ENCODE measurements around the gene CHIA.

The CHIA gene

DNA sequence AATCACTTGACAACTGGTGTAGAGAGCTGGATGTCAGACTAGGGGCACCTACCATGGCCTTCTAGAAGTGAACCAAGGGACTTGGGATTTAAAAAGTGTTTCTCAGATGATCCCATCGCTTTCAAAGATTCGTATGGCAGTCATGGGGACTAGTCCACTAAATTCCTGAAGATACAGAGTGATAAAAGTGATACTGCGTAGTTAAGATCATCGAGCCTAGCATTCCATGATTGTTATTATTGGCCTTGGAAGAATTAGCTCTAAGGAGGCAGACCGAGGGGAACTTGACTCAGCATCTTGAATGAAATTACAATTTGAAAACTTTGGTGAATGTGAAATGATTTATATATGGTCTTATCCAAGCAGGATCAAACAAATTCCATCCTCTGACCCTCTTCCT lies 1.3 kb upstream of the CHIA start:
- Histone ChIP-seq H3K79me2 (no peaks in the 10 kb centered on the region), H3K4me1 (peaks cover 5% of the 10 kb centered on the region), H3K9me3 (ENCODE audit: control insufficient read depth, low read length) (no peaks in the 10 kb centered on the region), H3K27me3 (ENCODE audit: control insufficient read depth, insufficient read depth, low read length) (no peaks in the 10 kb centered on the region), H3K4me2 (ENCODE audit: low read length) (no peak overlapping the region), H3K9ac (no peak overlapping the region), H3K27ac (no peak overlapping the region), H3K4me3 (ENCODE audit: low read depth, low read length) (no peak overlapping the region), H3K36me3 (ENCODE audit: control insufficient read depth, insufficient read depth, low read length) (no peaks in the 10 kb centered on the region), H2AFZ (no peak overlapping the region)
- TF ChIP-seq CTCF (IDR thresholded peaks at IDR 0.05): no peak

DNA sequence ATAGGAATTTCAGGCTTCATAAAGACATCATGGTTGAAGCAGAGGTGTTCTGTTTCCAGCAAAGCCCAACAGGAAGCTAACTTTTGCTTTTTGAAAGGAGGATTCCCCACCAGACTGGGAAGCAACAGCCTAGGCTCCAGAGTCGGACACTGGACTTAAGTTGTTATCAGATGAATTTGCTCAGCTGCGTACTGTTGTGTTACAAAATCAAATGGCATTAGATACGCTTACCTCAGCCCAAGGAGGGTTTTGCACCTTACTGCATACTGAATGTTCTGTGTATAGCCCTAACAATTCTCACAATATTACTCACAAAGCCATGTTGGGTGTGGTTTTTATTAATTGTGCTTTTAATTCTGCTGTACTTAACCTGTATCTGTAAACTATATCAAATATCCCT lies 547 bp upstream of the CHIA start:
- no peak overlapping the region for H3K9ac ChIP-seq
- H3K4me2 ChIP-seq (ENCODE audit: low read length): no peak overlapping the region
- no peaks in the 10 kb centered on the region for H3K27me3 ChIP-seq (ENCODE audit: control insufficient read depth, insufficient read depth, low read length)
- H3K36me3 ChIP-seq (ENCODE audit: control insufficient read depth, insufficient read depth, low read length): no peaks in the 10 kb centered on the region
- H3K79me2 ChIP-seq: no peaks in the 10 kb centered on the region
- no peak overlapping the region for H3K27ac ChIP-seq
- H3K9me3 ChIP-seq (ENCODE audit: control insufficient read depth, low read length): no peaks in the 10 kb centered on the region
- no peak overlapping the region for H3K4me3 ChIP-seq (ENCODE audit: low read depth, low read length)
- H3K4me1 ChIP-seq: peaks cover 5% of the 10 kb centered on the region
- H2AFZ ChIP-seq: no peak overlapping the region
- no peak for TF ChIP-seq CTCF (IDR thresholded peaks at IDR 0.05)

GRCh38 chr1:111294390-111294789 lies 3.7 kb downstream of the CHIA start:
- no peak overlapping the region for H3K4me3 ChIP-seq (ENCODE audit: low read depth, low read length)
- H3K27me3 ChIP-seq (ENCODE audit: control insufficient read depth, insufficient read depth, low read length): no peaks in the 10 kb centered on the region
- no peaks in the 10 kb centered on the region for H3K4me1 ChIP-seq
- no peak overlapping the region for H3K9ac ChIP-seq
- H2AFZ ChIP-seq: no peak overlapping the region
- no peaks in the 10 kb centered on the region for H3K36me3 ChIP-seq (ENCODE audit: control insufficient read depth, insufficient read depth, low read length)
- H3K79me2 ChIP-seq: no peaks in the 10 kb centered on the region
- no peaks in the 10 kb centered on the region for H3K9me3 ChIP-seq (ENCODE audit: control insufficient read depth, low read length)
- no peak overlapping the region for H3K27ac ChIP-seq
- H3K4me2 ChIP-seq (ENCODE audit: low read length): no peak overlapping the region
- no peak for TF ChIP-seq CTCF (IDR thresholded peaks at IDR 0.05)

DNA sequence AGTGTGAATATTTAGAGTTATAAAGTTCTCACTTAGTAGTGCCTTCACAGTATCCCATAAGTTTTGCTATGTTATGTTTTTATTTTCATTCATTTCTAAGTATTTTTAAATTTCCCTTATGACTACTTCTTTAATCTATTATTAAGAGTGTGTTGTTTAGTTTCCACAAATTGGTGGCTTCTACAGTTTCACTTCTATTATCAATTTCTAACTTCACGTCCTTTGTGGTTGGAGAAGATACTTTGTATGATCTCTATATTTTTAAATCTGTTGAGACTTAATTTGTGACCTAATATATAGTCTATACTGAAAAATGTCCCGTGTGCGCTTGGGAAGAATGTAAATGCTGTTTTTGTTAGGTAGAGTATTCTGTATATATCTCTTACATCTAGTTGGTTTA lies 11.7 kb downstream of the CHIA start:
- no peak overlapping the region for H3K4me3 ChIP-seq (ENCODE audit: low read depth, low read length)
- H3K9ac ChIP-seq: no peak overlapping the region
- H3K79me2 ChIP-seq: no peaks in the 10 kb centered on the region
- H3K9me3 ChIP-seq (ENCODE audit: control insufficient read depth, low read length): no peaks in the 10 kb centered on the region
- H2AFZ ChIP-seq: no peak overlapping the region
- no peak overlapping the region for H3K4me2 ChIP-seq (ENCODE audit: low read length)
- H3K36me3 ChIP-seq (ENCODE audit: control insufficient read depth, insufficient read depth, low read length): no peaks in the 10 kb centered on the region
- no peak for TF ChIP-seq CTCF (IDR thresholded peaks at IDR 0.05)
- H3K4me1 ChIP-seq: no peaks in the 10 kb centered on the region
- no peak overlapping the region for H3K27ac ChIP-seq
- H3K27me3 ChIP-seq (ENCODE audit: control insufficient read depth, insufficient read depth, low read length): no peaks in the 10 kb centered on the region

DNA sequence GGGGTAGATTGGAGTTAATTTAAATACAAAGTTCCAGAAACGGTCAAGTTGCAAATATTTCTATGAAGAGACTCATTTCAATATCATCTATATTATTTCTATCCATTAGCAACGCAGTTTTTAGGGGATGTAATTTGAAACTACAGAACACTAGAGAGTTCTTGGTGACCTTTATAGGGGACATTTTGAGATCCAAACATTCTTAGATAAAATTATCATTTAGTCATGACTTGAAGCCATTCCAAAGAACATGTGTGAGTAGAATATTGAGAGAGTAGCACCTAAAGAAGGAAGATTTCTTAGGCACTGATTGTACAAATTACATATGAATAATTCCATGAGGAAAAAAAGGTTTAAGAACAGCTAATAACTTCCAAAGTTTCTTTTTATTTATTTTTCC lies 19.0 kb downstream of the CHIA start:
- Histone ChIP-seq H3K4me1 (no peaks in the 10 kb centered on the region), H3K36me3 (ENCODE audit: control insufficient read depth, insufficient read depth, low read length) (no peaks in the 10 kb centered on the region), H3K4me2 (ENCODE audit: low read length) (no peak overlapping the region), H3K9me3 (ENCODE audit: control insufficient read depth, low read length) (no peaks in the 10 kb centered on the region), H3K27ac (no peak overlapping the region), H2AFZ (no peak overlapping the region), H3K9ac (no peak overlapping the region), H3K27me3 (ENCODE audit: control insufficient read depth, insufficient read depth, low read length) (no peaks in the 10 kb centered on the region), H3K79me2 (no peaks in the 10 kb centered on the region), H3K4me3 (ENCODE audit: low read depth, low read length) (no peak overlapping the region)
- no peak for TF ChIP-seq CTCF (IDR thresholded peaks at IDR 0.05)

Measured in parathyroid adenoma (tissue), 2 donors.